ENCODE measurements around the gene RTN4.

DNA sequence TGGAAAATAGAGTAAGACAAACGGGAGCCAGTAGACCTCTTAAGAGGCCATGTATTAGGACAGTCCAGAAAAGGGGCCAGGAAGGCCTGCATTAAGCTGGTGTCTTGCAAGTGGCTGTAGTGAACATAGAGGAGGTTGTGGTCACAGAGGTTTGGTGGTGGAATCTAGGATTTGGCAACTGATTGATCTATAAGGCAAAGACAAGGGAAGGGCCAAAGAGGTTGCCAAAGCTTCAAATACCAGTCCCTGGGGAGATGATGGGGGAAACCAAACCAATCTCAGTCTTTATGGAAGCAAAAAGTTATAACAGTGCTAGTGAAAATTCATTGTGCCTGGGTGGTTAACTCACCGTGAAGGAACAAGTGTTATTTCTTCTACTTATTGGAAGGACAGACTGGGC, 28.7 kb upstream of the RTN4 start:
- TF ChIP-seq EZH2 (IDR thresholded peaks at IDR 0.05; ENCODE audit: borderline replicate concordance, low read length) = no peak
- TF ChIP-seq, protein P1, sequence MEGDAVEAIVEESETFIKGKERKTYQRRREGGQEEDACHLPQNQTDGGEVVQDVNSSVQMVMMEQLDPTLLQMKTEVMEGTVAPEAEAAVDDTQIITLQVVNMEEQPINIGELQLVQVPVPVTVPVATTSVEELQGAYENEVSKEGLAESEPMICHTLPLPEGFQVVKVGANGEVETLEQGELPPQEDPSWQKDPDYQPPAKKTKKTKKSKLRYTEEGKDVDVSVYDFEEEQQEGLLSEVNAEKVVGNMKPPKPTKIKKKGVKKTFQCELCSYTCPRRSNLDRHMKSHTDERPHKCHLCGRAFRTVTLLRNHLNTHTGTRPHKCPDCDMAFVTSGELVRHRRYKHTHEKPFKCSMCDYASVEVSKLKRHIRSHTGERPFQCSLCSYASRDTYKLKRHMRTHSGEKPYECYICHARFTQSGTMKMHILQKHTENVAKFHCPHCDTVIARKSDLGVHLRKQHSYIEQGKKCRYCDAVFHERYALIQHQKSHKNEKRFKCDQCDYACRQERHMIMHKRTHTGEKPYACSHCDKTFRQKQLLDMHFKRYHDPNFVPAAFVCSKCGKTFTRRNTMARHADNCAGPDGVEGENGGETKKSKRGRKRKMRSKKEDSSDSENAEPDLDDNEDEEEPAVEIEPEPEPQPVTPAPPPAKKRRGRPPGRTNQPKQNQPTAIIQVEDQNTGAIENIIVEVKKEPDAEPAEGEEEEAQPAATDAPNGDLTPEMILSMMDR (IDR thresholded peaks at IDR 0.05; ENCODE audit: low read length) = no peak
